NK-92 (cell line): ENCODE measurements around the gene APOBEC3A.
"Not testable (repeated sequence)": the region's sequence is repeated elsewhere in the genome, so short reads cannot be mapped to it uniquely, and the experiment has no call there.

Source experiments
- DNase-seq: peaks from one replicate; lab custom pipeline; 2025; ENCODE audit not compliant: unreplicated experiment; lab: John Stamatoyannopoulos, UW

Gene APOBEC3A

DNA sequence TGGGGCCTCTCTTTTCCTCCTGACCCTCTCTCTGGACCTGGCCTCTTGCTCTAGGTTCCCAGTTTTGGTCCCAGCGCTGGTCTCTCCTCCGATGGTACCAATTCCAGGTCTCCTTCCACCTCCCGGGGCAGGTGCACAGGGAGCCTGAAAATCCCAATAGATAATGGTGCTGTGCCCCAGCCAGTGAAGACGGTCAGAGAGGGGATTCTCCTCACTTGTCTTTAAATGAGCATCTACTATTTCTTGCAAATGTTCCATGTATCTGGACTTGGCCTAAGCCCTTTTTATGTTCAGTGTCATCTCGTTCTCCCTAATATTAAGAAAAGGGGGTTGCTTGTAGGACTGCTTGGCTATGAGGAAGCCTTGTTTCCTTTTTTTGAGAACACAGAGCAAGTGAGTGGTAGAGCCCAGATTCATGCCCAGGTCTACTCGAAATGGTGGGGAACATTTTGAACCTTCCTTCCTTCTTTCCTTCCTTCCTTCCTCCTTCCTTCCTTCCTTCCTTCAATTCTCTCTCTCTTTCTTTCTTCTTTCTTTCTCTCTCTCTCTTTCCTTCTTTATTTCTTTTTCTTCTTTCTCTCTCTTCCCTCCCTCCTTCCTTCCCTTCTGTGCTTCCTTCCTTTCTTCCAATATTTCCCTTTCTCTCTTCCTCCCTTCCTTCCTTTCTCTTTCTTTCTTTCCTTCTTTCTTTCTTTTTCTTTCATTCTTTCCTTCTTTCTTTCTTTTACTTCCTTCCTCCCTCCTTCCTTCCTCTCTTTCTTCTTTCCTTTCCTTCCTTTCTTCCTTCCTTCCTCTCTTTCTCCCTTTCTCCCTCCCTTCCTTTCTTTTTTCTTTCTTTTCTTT, 620 bp downstream of the APOBEC3A start:
- no peak for DNase-seq

DNA sequence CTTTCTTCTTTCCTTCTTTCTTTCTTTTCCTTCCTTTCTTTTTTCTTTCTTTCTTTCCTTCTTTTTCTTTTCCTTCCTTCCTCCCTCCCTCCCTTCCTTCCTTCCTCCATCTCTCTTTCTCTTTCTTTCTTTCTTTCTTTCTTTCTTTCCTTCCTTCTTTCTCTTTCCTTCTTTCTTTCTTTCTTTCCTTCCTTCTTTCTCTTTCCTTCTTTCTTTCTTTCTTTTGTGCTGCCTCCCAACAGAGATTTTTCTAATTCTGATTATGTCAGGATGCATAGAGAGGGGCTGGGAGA, 1.2 kb downstream of the APOBEC3A start:
- DNase-seq = not testable (repeated sequence)

DNA sequence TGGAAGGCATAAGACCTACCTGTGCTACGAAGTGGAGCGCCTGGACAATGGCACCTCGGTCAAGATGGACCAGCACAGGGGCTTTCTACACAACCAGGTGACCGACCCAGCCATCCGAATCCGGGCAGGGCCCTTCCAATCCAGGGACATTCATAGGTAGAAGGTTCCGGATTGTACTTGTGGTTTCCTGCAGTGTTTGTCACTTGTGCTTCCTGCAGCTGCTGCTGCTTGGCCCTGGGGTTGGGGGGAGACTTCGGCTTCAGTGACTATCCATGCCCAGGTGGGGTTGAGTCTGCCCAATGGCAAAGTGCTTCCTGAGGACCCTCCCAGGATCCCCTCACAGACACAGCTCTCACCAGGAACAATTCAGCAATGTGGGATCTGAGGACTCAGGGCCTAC, 2.2 kb downstream of the APOBEC3A start:
- DNase-seq = no peak

DNA sequence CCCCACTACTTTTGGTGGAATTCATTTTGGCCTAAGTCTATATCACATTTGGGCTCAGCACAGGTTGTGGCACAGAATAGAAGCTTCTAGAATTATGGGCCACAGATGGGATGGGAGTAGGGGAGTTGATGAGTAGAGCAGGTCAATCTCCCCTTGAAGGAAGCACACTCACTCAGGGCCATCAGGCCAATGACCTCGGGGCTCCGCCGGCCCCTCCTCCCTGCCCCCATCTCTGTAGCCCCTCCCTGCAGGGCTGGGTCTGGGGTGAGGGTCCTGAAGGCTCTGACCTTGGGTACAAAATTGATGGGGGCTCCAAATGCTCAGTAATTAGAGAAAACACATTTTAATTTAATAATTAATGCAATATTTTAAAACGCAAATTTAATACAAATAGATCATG, 3.3 kb downstream of the APOBEC3A start:
- not testable (repeated sequence) for DNase-seq

DNA sequence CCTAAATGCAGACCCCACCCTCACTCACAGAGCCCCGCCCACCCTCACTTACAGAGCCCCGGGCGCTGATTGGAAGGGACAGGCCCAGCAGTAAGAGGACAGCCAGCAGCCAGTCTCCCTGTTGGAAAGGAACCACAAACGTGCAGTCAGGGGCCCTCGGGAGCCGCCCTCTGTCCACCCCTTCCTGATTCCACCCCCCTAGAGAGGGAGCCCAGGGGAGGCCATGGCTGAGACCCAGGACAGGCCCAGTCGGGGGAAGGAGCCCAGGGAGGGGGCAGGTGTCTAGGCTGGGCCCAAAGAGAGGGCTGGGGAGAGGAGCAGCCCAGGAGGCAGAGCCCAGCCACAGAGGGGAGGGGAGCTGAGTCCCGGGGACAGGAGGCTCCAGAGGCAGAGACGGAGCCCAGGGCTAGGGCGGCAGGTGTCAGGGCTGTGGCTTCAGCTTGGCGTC, 5.9 kb downstream of the APOBEC3A start:
- not testable (repeated sequence) for DNase-seq

DNA sequence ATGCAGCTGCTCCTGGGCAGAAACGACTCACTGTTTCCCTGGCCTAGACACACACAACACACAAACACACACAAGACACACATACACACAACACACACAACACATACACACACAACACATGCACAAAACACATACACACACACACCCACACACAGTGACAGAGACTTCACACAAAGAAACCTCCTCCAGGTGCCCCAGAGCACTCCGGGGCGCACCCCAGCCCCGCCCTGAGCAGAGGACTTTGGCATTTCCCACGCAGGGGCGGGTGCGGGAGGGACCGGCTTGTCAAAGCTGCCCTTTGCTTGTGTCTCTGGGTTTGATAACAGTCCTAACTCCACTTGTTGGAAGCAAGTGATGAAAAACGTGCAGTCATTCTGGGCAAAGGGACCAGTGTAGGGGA, 6.5 kb downstream of the APOBEC3A start:
- no peak for DNase-seq

DNA sequence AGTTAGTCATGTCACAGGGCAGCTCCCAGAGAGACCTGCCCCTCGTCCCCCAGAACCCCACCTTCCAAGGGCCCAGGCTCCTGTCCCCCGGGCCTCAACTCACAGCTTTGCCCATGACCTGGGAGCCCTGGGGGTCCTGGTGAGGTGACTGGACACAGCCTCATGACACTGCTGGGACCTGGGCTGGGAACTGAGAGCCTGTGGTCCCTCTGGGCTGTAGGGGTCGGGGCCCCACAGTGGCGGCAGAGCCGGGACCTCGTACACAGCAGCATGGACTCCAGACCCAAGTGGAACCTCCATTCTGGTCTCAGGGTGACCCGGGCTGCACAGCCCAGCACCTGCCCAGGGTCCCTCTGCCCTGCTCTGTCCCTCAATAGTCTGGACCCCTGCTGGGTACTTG, 6.9 kb downstream of the APOBEC3A start:
- DNase-seq = no peak

DNA sequence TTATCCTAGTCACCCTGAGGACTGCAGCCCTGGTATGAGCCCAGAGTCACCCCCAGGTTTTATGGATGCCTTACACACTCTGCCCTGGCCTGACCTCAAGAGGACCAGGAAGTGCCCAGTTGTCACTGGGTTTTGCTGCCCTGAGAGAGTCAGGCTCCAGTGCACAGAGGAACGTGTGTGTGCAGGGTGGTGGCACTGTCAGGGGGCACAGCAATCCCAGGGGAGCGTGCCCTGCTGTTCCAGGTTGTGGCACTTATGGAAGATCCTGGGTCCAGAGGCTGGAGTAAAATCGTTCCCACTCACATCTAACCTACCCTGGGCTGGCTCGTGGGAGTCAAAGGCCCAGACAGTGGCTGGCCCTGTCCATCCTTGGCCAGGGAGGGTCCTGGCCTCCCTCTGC, 7.6 kb downstream of the APOBEC3A start:
- DNase-seq = no peak

DNA sequence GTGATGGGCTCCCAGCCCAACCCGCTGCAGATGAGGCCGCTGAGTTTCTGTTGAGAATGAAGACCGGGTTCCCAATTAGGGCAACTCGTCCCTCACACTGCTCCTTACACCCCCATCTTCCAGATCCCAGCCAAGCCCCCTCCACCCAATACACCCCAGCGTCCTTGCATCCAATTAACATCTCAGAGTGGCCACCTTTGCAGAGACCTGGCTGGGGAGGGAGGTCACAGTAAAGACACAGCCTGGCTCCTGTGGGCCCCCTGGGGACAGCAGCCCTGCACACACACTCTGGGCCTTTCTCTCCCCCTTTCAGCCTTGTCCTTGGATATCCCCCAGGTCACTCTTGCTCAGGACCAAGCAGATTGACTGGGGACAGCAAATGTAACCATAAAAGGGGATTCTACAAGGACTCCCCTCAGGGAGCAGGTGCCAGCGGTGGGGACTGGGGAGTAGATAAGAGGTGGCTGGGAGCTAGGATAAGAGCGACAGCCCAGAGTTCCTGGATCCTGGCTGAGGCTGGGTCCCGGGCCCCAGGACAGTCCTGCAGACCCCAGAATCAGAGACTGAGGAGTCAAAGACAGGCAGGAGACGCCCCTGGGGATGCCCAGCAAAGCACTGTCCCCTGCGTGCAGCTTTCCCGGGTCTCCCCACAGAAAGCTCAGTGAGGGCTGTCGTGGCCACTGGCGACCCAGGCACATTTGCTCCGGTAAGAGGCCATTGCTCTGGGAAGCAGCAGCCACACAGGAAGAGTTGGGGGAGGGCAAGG, 8.4 kb downstream of the APOBEC3A start:
- DNase-seq = no peak

DNA sequence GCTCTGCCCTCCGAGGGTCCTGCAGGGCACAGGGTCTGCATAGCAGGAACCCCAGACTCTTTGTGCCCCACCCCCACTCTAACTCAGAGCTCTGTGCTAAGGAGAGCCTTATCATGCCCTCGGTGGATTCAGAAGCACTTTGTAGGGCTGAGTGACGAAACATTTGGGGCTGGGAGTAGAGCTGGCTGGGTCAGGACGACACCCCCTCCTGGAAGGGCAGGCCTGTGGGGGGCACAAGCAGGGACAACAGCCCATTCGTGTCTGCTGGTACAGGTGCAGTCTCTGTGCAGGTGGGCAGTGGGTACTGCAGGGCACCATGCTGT, 8.9 kb downstream of the APOBEC3A start:
- no peak for DNase-seq

DNA sequence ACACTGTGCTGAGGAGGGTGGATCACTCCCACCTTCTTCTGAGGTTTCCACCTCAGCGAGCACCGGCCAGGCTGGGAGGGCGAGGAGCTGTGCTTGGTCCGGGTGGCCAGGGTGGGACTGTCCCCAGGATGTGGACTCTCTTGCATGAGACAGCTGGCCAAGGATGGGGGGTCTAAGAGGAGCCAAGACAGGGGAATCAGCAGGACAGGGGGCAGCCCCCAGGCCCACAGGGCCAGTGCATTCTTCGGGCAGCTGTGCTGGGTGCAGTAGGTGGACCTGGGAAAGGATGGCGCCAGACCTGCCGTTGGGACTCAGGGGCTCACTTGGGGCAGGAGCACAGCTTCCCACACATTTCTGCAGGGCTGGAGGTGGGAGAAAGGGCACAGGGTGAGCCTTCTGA, 9.5 kb downstream of the APOBEC3A start:
- no peak for DNase-seq

DNA sequence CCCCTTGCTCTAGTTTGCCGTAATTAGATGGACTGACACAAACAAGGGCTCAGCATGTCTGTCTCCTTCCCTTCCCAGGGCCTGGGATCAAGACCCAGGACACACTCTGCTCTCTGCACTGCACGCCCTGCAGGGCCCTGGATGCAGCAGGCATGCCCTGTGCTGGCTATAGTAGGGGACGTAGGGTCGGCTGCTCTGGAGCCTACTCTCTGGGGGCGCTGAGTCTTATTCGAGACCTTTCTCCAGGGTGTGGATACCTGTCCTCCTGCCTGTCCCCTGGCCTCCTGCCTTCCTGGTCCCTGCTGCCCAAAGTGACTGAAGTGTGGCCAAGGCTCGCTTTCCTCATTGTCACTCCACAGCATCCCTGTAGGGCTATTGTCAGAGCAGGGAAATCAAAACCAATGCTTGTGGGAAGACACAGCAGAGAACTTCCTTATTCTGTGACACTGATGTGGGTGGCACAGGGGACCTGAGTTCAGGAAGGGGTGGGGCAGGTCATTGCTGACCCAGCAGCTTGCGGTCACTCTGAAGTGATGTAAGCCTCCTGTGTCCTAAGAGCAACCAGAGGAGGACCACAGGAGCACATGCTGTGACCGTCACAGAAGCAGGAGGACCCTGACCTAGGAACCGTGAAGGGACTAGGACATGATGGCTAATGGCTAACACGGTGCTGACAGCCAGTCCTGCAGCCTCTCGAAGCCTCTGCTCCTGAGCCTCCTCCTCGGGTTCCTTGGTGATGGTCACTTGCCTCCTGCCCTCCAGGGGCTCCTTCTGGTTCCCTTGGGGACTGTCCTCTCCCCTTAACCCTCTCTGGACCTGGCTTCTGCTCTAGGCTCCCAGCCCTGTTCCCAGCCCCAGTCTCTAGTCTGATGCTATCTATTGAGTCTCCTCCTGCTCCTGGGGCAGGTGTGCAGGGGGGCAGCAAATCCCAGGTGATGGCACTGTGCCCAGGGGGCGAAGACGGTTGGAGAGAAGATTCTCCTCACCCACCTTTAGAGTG, 10.3 kb downstream of the APOBEC3A start:
- DNase-seq = no peak

DNA sequence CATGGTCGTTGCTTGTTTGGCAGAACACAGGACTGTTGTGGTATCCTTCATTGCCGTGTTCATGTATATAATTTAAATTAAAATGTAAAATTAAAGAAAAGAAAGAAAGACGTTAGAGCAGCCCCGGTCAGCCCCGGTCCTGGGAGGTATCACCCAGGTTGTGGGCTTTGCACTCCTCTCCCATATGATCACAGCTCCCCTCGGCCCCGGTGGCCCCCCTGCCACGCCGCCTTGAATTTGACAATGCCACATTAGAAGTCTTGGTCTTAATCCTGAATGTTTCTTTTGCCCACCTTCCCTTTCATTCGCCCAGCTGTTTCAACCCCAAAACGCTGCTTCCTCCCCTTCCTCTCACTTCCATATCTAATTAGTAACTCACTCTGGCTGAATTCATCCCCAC, 11.4 kb downstream of the APOBEC3A start:
- no peak for DNase-seq

DNA sequence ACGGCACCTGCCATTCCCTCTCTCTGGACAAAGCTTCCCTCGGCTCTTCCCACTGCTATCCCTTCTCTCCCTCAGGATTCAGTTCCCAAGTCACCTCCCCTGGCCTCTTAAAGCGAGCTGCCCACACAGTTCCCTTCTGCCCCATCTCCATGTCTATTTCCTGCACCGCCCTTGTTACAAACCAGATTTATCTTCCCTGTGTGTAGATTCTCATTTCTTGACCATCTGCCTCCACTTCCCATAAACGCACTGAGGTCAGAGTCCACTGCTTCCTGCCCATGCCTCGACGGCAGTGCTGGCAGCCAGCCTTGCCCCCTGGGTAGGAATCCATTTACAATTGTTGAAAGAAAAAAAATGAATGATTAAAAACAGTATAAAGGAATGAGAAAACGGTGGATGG, 13.1 kb downstream of the APOBEC3A start:
- DNase-seq = no peak

DNA sequence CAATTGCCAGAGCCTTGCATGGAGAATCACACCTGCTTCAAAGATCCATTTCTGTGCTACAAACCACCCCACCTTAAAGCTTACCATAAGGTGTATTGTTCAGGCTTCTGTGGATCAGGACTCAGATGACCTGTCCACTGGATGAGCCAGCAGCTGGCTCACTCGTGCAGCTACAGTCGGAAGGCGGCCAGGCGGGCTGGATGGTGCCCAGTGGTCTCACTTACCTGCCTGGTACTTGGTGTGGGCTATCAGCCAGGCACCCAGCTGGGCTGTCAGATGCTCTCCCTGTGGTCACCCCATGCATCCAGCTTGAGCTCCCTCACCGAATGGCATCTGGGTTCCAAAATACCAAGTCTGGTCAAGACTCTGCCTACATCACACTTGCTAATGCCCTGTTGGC, 13.8 kb downstream of the APOBEC3A start:
- DNase-seq = no peak

DNA sequence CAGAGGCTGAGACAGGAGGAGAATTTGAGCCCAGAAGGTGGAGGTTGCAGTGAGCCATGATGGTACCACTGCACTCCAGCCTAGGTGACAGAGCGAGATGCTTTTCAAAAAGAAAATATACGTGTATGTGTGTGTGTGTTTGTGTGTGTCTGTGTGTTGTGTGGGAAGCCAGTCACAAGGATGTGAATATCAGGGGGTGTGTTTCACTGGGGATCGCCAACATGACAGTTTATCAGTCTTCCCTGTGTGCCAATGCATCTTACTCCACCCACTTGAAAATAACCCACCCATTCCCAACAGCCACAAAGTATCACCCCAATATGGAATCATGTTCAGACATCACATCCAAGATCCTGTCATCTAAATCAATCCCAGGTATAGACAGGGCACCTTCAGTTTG, 14.4 kb downstream of the APOBEC3A start:
- no peak for DNase-seq

DNA sequence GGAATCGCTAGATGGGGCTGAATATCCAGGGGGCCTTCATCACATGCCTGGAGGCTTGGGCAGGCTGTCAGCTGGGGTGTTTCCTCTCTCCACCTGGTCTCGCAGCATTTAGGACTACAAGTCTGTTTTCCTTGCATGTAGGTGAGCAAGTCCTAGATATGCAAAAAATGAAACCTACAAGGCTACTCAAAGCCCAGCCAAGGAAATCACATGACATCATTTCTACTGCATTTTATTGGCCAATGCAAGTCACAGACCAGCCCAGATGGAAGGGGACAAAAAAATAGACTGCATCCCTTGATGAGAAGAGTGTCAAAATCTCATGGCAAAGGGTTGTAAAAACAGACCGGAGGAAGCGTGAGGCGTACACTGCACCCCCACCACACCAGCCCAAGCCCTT, 15.1 kb downstream of the APOBEC3A start:
- DNase-seq = no peak

DNA sequence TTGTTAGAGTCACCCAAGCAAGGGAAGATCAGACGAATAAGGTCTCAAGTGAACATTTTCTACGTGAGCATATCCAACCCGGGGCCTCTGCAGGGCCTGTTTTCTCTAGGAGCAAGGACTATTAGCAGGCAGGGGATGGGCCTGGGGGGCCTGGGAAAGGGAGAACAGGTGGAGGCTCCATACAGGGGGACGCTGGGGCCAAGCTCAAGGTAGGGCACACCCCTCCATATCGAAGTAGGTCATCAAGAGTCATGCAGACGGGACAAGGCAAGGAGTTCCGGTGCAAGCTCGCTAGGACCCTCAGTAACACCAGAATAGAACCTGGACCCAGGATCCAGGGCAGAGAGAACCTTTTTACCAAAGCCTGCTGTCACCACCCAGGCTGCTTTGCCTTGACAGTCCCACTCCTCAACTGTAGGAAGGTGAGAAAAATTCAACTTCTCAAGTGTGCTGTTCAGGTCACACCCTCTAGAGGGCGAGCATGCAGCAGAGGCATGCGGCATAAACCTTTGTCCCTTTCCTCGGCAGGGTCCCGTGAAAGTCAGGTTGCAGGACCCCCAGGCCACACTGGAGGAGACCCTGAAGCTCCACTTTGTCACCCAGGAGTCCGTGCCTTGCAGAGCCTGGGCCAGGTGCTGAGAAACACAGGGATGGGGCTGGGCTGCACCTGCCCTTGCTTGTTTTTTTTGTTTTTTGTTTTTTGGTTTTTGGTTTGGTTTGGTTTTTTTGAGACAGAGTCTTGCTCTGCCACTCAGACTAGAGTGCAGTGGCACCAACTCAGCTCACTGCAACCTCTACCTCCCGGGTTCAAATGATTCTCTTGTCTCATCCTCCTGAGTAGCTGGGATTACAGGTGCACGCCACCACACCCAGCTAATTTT, 16.1 kb downstream of the APOBEC3A start:
- DNase-seq = no peak

DNA sequence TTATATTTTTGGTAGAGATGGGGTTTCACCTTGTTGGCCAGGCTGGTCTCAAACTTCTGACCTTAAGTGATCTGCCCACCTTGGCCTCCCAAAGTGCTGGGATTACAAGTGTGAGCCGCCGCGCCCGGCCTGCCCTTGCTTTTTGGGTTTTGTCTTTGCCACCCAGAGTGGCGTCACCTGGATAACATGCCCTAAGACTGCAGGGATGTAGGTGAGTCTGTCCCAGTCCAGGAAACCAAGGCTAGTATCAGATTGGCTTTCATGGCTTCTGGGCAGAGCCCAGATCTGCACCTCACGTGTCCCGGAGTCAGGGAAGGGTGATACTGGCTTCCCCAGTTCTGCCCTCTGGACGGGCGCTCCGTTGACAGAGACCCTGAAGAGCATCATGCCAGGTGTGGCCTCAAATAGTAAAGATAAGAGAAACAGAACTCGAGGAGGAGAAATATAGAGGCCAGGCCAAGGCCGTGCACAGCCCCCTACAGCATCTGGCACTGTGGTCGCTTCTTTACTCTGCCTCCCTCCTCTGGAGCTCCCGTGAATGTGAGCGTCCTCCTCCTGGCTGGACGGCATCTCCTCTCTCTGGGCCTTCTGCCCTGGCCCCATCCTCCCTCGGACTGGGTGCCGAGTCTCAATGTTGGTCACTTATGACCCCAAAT, 16.9 kb downstream of the APOBEC3A start:
- no peak for DNase-seq

DNA sequence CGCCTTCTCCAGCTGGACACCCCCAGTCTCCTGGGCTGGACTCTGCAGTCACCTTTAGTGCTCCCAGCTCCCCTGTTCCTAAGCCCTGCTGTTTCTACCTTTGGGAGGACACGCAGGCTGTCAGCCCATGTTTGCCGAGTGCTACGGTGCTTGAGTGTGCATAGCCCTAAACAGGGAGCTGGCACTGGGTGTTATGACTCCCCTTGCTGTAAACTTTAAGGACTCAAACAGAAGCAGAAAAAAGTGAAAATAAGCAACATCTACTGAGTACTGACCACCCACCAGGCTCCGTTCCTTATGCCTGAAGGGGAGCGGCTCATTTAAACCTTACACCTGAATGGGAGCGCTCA, 17.4 kb downstream of the APOBEC3A start:
- no peak for DNase-seq
